ENCODE results near the gene OR4K14. TPM values are rescaled to one million over a fixed set of nuclear protein-coding genes. Genes with fewer than 3 reads are reported as not detected.

Gene OR4K14
- total RNA-seq (not detected), total RNA-seq (0 reads per million in 29 experiments)
- not detected for total RNA-seq (2013)

DNA sequence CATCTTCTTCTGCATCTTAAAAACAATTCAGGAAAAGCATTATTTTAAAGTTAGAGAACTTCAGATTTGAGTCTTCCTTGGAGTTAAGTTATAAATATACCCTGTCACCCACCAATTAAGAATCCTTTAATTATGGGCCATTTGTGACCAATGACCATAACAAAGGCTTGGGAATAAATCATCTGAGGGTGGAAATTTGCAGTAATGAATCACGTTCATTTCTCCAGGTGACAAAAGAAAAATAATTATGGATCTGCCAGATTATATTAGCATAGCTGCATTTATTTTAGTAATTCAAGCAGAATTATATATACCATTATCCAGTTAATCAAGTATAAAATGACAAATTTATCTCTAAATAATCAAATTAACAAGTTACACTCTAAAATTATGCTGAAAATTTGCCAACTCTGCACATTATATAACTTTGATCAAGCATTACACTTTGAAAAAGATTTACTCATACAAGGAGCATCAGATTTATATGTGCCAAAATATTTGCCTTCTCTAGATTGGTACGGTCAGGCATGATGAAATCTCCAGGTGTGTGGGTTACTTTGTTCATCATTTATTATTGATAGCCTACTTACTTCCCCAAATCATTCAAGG lies at the start of gene OR4K14:
Gene OR4K14 (minus strand): TSS at position 51 of the 609 bp plus-strand sequence. CDS start 4,114 bp downstream, outside the sequence.
- ATAC-seq (replicated peaks in 1 of 4) (no peak), DNase-seq (no peak)
- no peak within 1 kb of the TSS for H3K27ac Mint-ChIP-seq
- Histone ChIP-seq H3K4me3 (ENCODE audit: control insufficient read depth in 1 of 2, extremely low read depth in 1 of 2, low read length in 1 of 2) (no peak within 1 kb of the TSS), H3K4me1 (ENCODE audit: control insufficient read depth in 1 of 2, extremely low read depth in 1 of 2, insufficient read depth in 2 of 2, low read length in 2 of 2) (no peaks in the 10 kb centered on the region), H3K27me3 (replicated peaks in 1 of 2; ENCODE audit: control insufficient read depth in 2 of 2, extremely low read depth in 1 of 2, insufficient read depth in 2 of 2, low read length in 1 of 2) (no peaks in the 10 kb centered on the region), H3K9me3 (no peaks in the 10 kb centered on the region), H3K36me3 (ENCODE audit: control insufficient read depth in 2 of 2, extremely low read depth in 1 of 2, insufficient read depth in 1 of 2, low read length in 1 of 2) (no peaks in the 10 kb centered on the region), H3K27ac (ENCODE audit: low read length) (no peak within 1 kb of the TSS)
- peaks cover 0 to 12% of the 10 kb centered on the region in 2 donors for H3K27me3 Mint-ChIP-seq
- no peaks in the 10 kb centered on the region for H3K4me1 Mint-ChIP-seq
- H3K36me3 Mint-ChIP-seq: no peaks in the 10 kb centered on the region
- POLR2A ChIA-PET: no interaction called here
- no CpG with 5 or more reads among the region's 2 CpGs for WGBS (ENCODE audit: insufficient coverage)
- CTCF ChIA-PET: no interaction called here
- peaks cover 0 to 5% (median under 1%) of the 10 kb centered on the region in 3 donors for H3K9me3 Mint-ChIP-seq
- H3K4me3 Mint-ChIP-seq: no peak within 1 kb of the TSS

DNA sequence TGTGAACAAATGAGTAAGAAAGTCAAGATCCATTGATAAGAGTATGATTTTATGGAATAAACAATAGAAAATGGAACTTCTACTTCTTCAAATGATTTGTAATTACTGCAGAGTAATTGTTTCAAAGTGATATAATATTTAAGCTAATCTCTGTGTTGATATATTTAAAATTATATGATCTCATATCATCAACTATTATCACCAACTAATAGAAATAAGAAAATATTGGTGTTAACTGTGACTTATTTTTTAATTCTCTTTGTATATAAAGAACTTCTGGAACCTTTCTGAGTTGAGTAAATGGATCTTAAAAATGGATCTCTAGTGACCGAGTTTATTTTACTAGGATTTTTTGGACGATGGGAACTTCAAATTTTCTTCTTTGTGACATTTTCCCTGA lies 40.6 kb upstream of the OR4K14 start, which contains the start of gene OR4L1:
Gene OR4L1 (plus strand): TSS at position 301 of the 400 bp plus-strand sequence. CDS start 0 bp downstream, at position 301.
- DNase-seq (no peak), ATAC-seq (replicated peaks in 1 of 4) (no peak)
- H3K4me1 Mint-ChIP-seq: peaks cover 0 to 1% (median 0%) of the 10 kb centered on the region in 3 donors
- Histone ChIP-seq H3K4me3 (ENCODE audit: control insufficient read depth in 1 of 2, extremely low read depth in 1 of 2, low read length in 1 of 2) (no peak within 1 kb of the TSS), H3K27me3 (replicated peaks in 1 of 2; ENCODE audit: control insufficient read depth in 2 of 2, extremely low read depth in 1 of 2, insufficient read depth in 2 of 2, low read length in 1 of 2) (no peaks in the 10 kb centered on the region), H3K27ac (ENCODE audit: low read length) (no peak within 1 kb of the TSS), H3K9me3 (no peaks in the 10 kb centered on the region), H3K4me1 (ENCODE audit: control insufficient read depth in 1 of 2, extremely low read depth in 1 of 2, insufficient read depth in 2 of 2, low read length in 2 of 2) (no peaks in the 10 kb centered on the region), H3K36me3 (ENCODE audit: control insufficient read depth in 2 of 2, extremely low read depth in 1 of 2, insufficient read depth in 1 of 2, low read length in 1 of 2) (no peaks in the 10 kb centered on the region)
- H3K9me3 Mint-ChIP-seq: peaks cover 4% of the 10 kb centered on the region in 3 donors
- ChIA-PET CTCF (no interaction called here), POLR2A (no interaction called here)
- no CpG with 5 or more reads among the region's 2 CpGs for WGBS (ENCODE audit: insufficient coverage)
- no peak within 1 kb of the TSS for H3K27ac Mint-ChIP-seq
- peaks cover 0 to 20% of the 10 kb centered on the region in 2 donors for H3K27me3 Mint-ChIP-seq
- no peaks in the 10 kb centered on the region for H3K36me3 Mint-ChIP-seq
- no peak within 1 kb of the TSS for H3K4me3 Mint-ChIP-seq

- Mint-ChIP-seq H3K9me3 (no peaks in the 10 kb centered on the region), H3K27ac (no peak overlapping the region), H3K4me3 (no peak overlapping the region), H3K4me1 (no peaks in the 10 kb centered on the region), H3K36me3 (no peaks in the 10 kb centered on the region), H3K27me3 (peaks cover 8 to 19% of the 10 kb centered on the region in 2 donors)
- Histone ChIP-seq H3K27me3 (replicated peaks in 1 of 2; ENCODE audit: control insufficient read depth in 2 of 2, extremely low read depth in 1 of 2, insufficient read depth in 2 of 2, low read length in 1 of 2) (peaks cover 0 to 2% of the 10 kb centered on the region in 2 experiments), H3K4me1 (ENCODE audit: control insufficient read depth in 1 of 2, extremely low read depth in 1 of 2, insufficient read depth in 2 of 2, low read length in 2 of 2) (no peaks in the 10 kb centered on the region), H3K9me3 (peaks cover 3% of the 10 kb centered on the region), H3K4me3 (ENCODE audit: control insufficient read depth in 1 of 2, extremely low read depth in 1 of 2, low read length in 1 of 2) (no peak overlapping the region), H3K36me3 (ENCODE audit: control insufficient read depth in 2 of 2, extremely low read depth in 1 of 2, insufficient read depth in 1 of 2, low read length in 1 of 2) (no peaks in the 10 kb centered on the region), H3K27ac (ENCODE audit: low read length) (no peak overlapping the region)
- ChIA-PET POLR2A (no interaction called here), CTCF (no interaction called here)
- no peak for ATAC-seq (replicated peaks in 1 of 4)
- 67% methylated on average over 1 of the region's 1 CpG for WGBS (ENCODE audit: insufficient coverage)
- no peak for DNase-seq
Observed at GRCh38 chr14:20048202-20048601, 29.1 kb upstream of the OR4K14 start.

- Mint-ChIP-seq H3K4me1 (no peaks in the 10 kb centered on the region), H3K36me3 (no peaks in the 10 kb centered on the region), H3K4me3 (no peak overlapping the region), H3K27ac (no peak overlapping the region), H3K27me3 (peaks cover 2 to 14% of the 10 kb centered on the region in 2 donors), H3K9me3 (peaks cover 0 to 4% (median 3%) of the 10 kb centered on the region in 3 donors)
- H3K36me3 ChIP-seq (ENCODE audit: control insufficient read depth in 2 of 2, extremely low read depth in 1 of 2, insufficient read depth in 1 of 2, low read length in 1 of 2): no peaks in the 10 kb centered on the region
- DNase-seq (no peak), ATAC-seq (replicated peaks in 1 of 4) (no peak)
- POLR2A ChIA-PET: no interaction called here
- 100% methylated on average over 1 of the region's 5 CpGs for WGBS (ENCODE audit: insufficient coverage)
- no peaks in the 10 kb centered on the region for H3K4me1 ChIP-seq (ENCODE audit: control insufficient read depth in 1 of 2, extremely low read depth in 1 of 2, insufficient read depth in 2 of 2, low read length in 2 of 2)
- H3K27ac ChIP-seq (ENCODE audit: low read length): no peak overlapping the region
- CTCF ChIA-PET: no interaction called here
- H3K9me3 ChIP-seq: peaks cover 3% of the 10 kb centered on the region
- H3K4me3 ChIP-seq (ENCODE audit: control insufficient read depth in 1 of 2, extremely low read depth in 1 of 2, low read length in 1 of 2): no peak overlapping the region
- H3K27me3 ChIP-seq (replicated peaks in 1 of 2; ENCODE audit: control insufficient read depth in 2 of 2, extremely low read depth in 1 of 2, insufficient read depth in 2 of 2, low read length in 1 of 2): no peaks in the 10 kb centered on the region
Observed at GRCh38 chr14:20044243-20044642, 25.1 kb upstream of the OR4K14 start.

DNA sequence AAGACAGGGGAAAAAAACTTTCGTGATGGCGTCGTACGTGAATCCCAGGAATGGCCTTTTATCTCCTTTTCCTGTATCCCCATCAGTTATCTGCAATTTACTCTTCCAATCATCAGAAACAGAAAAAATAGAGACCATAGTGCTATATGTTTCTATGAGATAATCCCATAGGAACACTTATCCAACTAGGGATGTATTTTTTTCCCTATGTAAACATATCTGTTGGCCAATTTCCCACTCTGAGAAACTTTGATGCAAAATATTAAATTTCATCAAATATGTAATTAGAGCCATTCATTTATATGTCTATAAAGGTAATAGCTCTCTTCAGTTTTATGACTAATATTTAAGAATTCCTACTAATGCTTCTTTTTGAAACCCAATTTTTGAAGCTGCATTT lies 16.8 kb upstream of the OR4K14 start, which contains the start of gene OR4K13:
Gene OR4K13 (minus strand): TSS at position 101 of the 400 bp plus-strand sequence. CDS start 1,280 bp downstream, outside the sequence.
- ChIA-PET CTCF (no interaction called here), POLR2A (no interaction called here)
- H3K9me3 Mint-ChIP-seq: peaks cover 0 to 8% (median 0%) of the 10 kb centered on the region in 3 donors
- DNase-seq (no peak), ATAC-seq (replicated peaks in 1 of 4) (no peak)
- H3K4me1 Mint-ChIP-seq: no peaks in the 10 kb centered on the region
- Histone ChIP-seq H3K27me3 (replicated peaks in 1 of 2; ENCODE audit: control insufficient read depth in 2 of 2, extremely low read depth in 1 of 2, insufficient read depth in 2 of 2, low read length in 1 of 2) (no peaks in the 10 kb centered on the region), H3K9me3 (no peaks in the 10 kb centered on the region), H3K4me3 (ENCODE audit: control insufficient read depth in 1 of 2, extremely low read depth in 1 of 2, low read length in 1 of 2) (no peak within 1 kb of the TSS), H3K4me1 (ENCODE audit: control insufficient read depth in 1 of 2, extremely low read depth in 1 of 2, insufficient read depth in 2 of 2, low read length in 2 of 2) (no peaks in the 10 kb centered on the region), H3K27ac (ENCODE audit: low read length) (no peak within 1 kb of the TSS), H3K36me3 (ENCODE audit: control insufficient read depth in 2 of 2, extremely low read depth in 1 of 2, insufficient read depth in 1 of 2, low read length in 1 of 2) (no peaks in the 10 kb centered on the region)
- no peak within 1 kb of the TSS for H3K27ac Mint-ChIP-seq
- whole genome bisulfite sequencing (ENCODE audit: insufficient coverage): no CpG with 5 or more reads among the region's 4 CpGs
- no peaks in the 10 kb centered on the region for H3K27me3 Mint-ChIP-seq
- H3K4me3 Mint-ChIP-seq: no peak within 1 kb of the TSS
- H3K36me3 Mint-ChIP-seq: no peaks in the 10 kb centered on the region

DNA sequence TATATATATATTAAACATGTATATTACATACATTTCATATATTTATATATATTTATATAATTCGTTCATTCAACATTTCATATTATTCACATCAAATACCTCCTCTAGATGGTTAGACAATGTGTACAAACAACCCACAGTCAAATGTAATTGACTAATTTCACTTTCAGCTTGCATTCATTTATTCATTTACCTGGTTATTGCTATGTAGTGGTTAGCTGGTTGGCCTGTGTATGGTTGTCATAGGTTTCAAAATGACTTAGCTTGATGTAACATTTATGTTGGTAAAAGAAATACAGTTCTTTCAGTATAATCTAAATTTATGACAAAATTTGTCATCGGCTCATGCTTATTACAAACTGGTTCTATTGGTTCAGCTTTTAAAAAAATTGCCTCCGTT lies 16.3 kb upstream of the OR4K14 start:
- WGBS (ENCODE audit: insufficient coverage): no CpG with 5 or more reads among the region's 3 CpGs
- CTCF ChIA-PET: no interaction called here
- peaks cover 0 to 8% (median 0%) of the 10 kb centered on the region in 3 donors for H3K9me3 Mint-ChIP-seq
- Histone ChIP-seq H3K27ac (ENCODE audit: low read length) (no peak overlapping the region), H3K4me1 (ENCODE audit: control insufficient read depth in 1 of 2, extremely low read depth in 1 of 2, insufficient read depth in 2 of 2, low read length in 2 of 2) (no peaks in the 10 kb centered on the region), H3K27me3 (replicated peaks in 1 of 2; ENCODE audit: control insufficient read depth in 2 of 2, extremely low read depth in 1 of 2, insufficient read depth in 2 of 2, low read length in 1 of 2) (no peaks in the 10 kb centered on the region), H3K9me3 (no peaks in the 10 kb centered on the region), H3K36me3 (ENCODE audit: control insufficient read depth in 2 of 2, extremely low read depth in 1 of 2, insufficient read depth in 1 of 2, low read length in 1 of 2) (no peaks in the 10 kb centered on the region), H3K4me3 (ENCODE audit: control insufficient read depth in 1 of 2, extremely low read depth in 1 of 2, low read length in 1 of 2) (no peak overlapping the region)
- H3K27me3 Mint-ChIP-seq: no peaks in the 10 kb centered on the region
- no peaks in the 10 kb centered on the region for H3K4me1 Mint-ChIP-seq
- DNase-seq: no peak
- no peaks in the 10 kb centered on the region for H3K36me3 Mint-ChIP-seq
- no peak overlapping the region for H3K4me3 Mint-ChIP-seq
- no peak for ATAC-seq (replicated peaks in 1 of 4)
- H3K27ac Mint-ChIP-seq: no peak overlapping the region
- POLR2A ChIA-PET: no interaction called here
